K562 (cell line): Measurements from ENCODE around the gene SRPK3. TPM values are rescaled to one million over a fixed set of nuclear protein-coding genes. Genes with fewer than 3 reads are reported as not detected.

Source experiments
- ATAC-seq: fragments of 200-7000 bp; cut with Tn5 transposase; 3 replicates; pipeline ENCODE4 v1.9.1; 2020; ENCODE audit warnings: moderate library complexity
- BruUV-seq: library from RNA; stranded (reverse); fragments of 400-500 nt; replicated peaks from 2 replicates; lab custom pipeline; 2021; lab: Mats Ljungman, UMichigan
- CTCF ChIA-PET: fragments of 300-600 bp; formaldehyde crosslinking; extraction: SDS; loops from one replicate; lab custom pipeline; 2021; ENCODE audit warnings: low intra/inter-chr PET ratio; lab: Yijun Ruan, JAX
- POLR2A ChIA-PET: fragments of 300-600, 350-650 bp; sonication (Branson Sonifier 250); formaldehyde crosslinking; extraction: SDS; loops from one replicate; lab custom pipeline; 2021; ENCODE audit warnings: antibody characterized with exemption, inconsistent platforms; lab: Yijun Ruan, JAX
- DNase-seq, 4 experiments: peaks; one replicate each; pipeline versions ENCODE4 v3.0.0 to v3.0.0-alpha.2; 2011 to 2018; ENCODE audit warnings: low spot score in 3 of 4, mixed read lengths in 3 of 4; ENCODE audit errors: extremely low read depth in 1 of 4
- FAIRE-seq: peaks from 2 replicates; lab custom pipeline; 2011; peaks lifted over from hg19 to GRCh38; lab: Jason Lieb, UNC
- H2AFZ ChIP-seq: 2 replicates; pipeline ENCODE4 v1.6.0; 2011; ENCODE audit warnings: low read depth, low read length, control low read depth, inconsistent platforms
- H3K27ac ChIP-seq: fragments of 200-600 bp; 3 replicates; pipeline ENCODE4 v1.8.0; 2011; ENCODE audit warnings: low read depth, mild to moderate bottlenecking, control low read depth, inconsistent platforms, low read length, moderate library complexity, mixed read lengths; ENCODE audit errors: extremely low read depth
- H3K27me3 ChIP-seq, 2 experiments: fragments of 300-600 bp in 1 of 2; 2 replicates in 1 of 2; 3 replicates in 1 of 2; pipeline versions ENCODE4 v1.6.0 to v1.8.0; 2011; ENCODE audit warnings: inconsistent platforms in 2 of 2, low read length in 2 of 2, mild to moderate bottlenecking in 1 of 2, mixed read lengths in 1 of 2, moderate library complexity in 1 of 2; ENCODE audit not compliant: control insufficient read depth in 2 of 2, insufficient read depth in 2 of 2
- H3K36me3 ChIP-seq: fragments of 300-600 bp; 3 replicates; pipeline ENCODE4 v1.8.0; 2011; ENCODE audit warnings: mild to moderate bottlenecking, low read length, inconsistent platforms; ENCODE audit not compliant: control insufficient read depth, insufficient read depth
- H3K4me1 ChIP-seq, 2 experiments: fragments of 200-600 bp in 1 of 2; replicated peaks in 1 of 2; 2 replicates in 1 of 2; 3 replicates in 1 of 2; pipeline versions ENCODE4 v1.5.1 to v1.8.0; 2011; ENCODE audit warnings: inconsistent platforms in 2 of 2, low read length in 2 of 2, mild to moderate bottlenecking in 1 of 2, mixed read lengths in 1 of 2, moderate library complexity in 1 of 2; ENCODE audit not compliant: control insufficient read depth in 2 of 2, insufficient read depth in 2 of 2
- H3K4me2 ChIP-seq: 2 replicates; pipeline ENCODE4 v1.6.1; 2011; ENCODE audit warnings: low read length, control low read depth, inconsistent platforms, mixed read lengths; ENCODE audit not compliant: insufficient read depth
- H3K4me3 ChIP-seq: fragments of 200-600 bp; sonication (generic), shearing (Covaris generic); 2 replicates; pipeline ENCODE4 v1.5.1; 2016; ENCODE audit warnings: control low read depth, inconsistent platforms
- H3K79me2 ChIP-seq: fragments of 200-600 bp; 3 replicates; pipeline ENCODE4 v1.8.0; 2011; ENCODE audit warnings: low read length, inconsistent platforms; ENCODE audit not compliant: control insufficient read depth, insufficient read depth
- H3K9ac ChIP-seq, 2 experiments: 2 replicates each; pipeline versions ENCODE4 v1.6.0 to v1.6.1; 2011; ENCODE audit warnings: low read depth in 2 of 2, low read length in 2 of 2, control low read depth in 1 of 2, inconsistent platforms in 1 of 2, mild to moderate bottlenecking in 1 of 2, mixed read lengths in 1 of 2; ENCODE audit not compliant: insufficient read depth in 1 of 2
- H3K9me1 ChIP-seq: one replicate; pipeline ENCODE4 v1.6.0; 2011; ENCODE audit warnings: inconsistent platforms, mild to moderate bottlenecking, low read length, moderate library complexity; ENCODE audit not compliant: control insufficient read depth, insufficient read depth
- H3K9me3 ChIP-seq: replicated peaks from 2 replicates; pipeline ENCODE4 v1.5.1; 2011; ENCODE audit warnings: low read depth, low read length, inconsistent platforms; ENCODE audit not compliant: control insufficient read depth, insufficient read depth
- H4K20me1 ChIP-seq: replicated peaks from 2 replicates; pipeline ENCODE4 v1.6.1; 2011; ENCODE audit warnings: low read length, inconsistent platforms, mixed read lengths; ENCODE audit not compliant: control insufficient read depth, insufficient read depth
- HMGN3 ChIP-seq: IDR thresholded peaks from 2 replicates; pipeline ENCODE4 v1.6.1; 2011; ENCODE audit warnings: borderline replicate concordance, low read depth, mild to moderate bottlenecking, mixed read lengths, low read length; ENCODE audit not compliant: insufficient read length; ENCODE audit errors: extremely low read depth
- IRF9 ChIP-seq: fragments of 450-650 bp; IDR thresholded peaks from 2 replicates; pipeline ENCODE4 v1.6.1; 2016; ENCODE audit warnings: missing biosample characterization, missing genetic modification characterization
- JUND ChIP-seq, 2 experiments: IDR thresholded peaks; 2 replicates in 1 of 2; 3 replicates in 1 of 2; pipeline ENCODE4 v1.6.1; 2011; ENCODE audit warnings: borderline replicate concordance in 2 of 2, low read depth in 2 of 2, low read length in 2 of 2, improper control_type of control experiment in 1 of 2, missing biosample characterization in 1 of 2, missing genetic modification characterization in 1 of 2, missing genetic modification reagents in 1 of 2
- NFXL1 ChIP-seq: fragments of 450-650 bp; formaldehyde crosslinking; IDR thresholded peaks from 2 replicates; pipeline ENCODE4 v1.4.0; 2021; ENCODE audit warnings: mild to moderate bottlenecking
- TBP ChIP-seq: optimal IDR thresholded peaks from 2 replicates; pipeline ENCODE3; 2011; ENCODE audit warnings: low read depth, low read length, improper control_type of control experiment
- THAP12 ChIP-seq: fragments of 250-450 bp; sonication (Bioruptor Pico); IDR thresholded peaks from 2 replicates; pipeline ENCODE4 v1.9.0; 2021; ENCODE audit warnings: mild to moderate bottlenecking, inconsistent platforms
- ZNF212 ChIP-seq: fragments of 450-650 bp; formaldehyde crosslinking; IDR thresholded peaks from 2 replicates; pipeline ENCODE4 v1.4.0; 2020; ENCODE audit warnings: mild to moderate bottlenecking
- ZNF561 ChIP-seq: fragments of 450-650 bp; formaldehyde crosslinking; conservative IDR thresholded peaks from 2 replicates; pipeline ENCODE4 v1.4.0; 2020; ENCODE audit warnings: mild to moderate bottlenecking, moderate library complexity
- WGBS: fragments of 100-300 bp; shearing (Covaris generic); methylation state at CpG from one replicate; pipeline ENCODE4 v1.1.6; 2016; ENCODE audit warnings: low coverage, mixed read lengths; ENCODE audit not compliant: insufficient coverage; ENCODE audit errors: missing lambda C conversion rate; 5-methylcytosine and 5-hydroxymethylcytosine counted together
- in situ Hi-C: fragments of 300-500 bp; cut with MboI; formaldehyde crosslinking; loops from 4 replicates; pipeline ENCODE4 v1.15.0; 2018; ENCODE audit warnings: inconsistent platforms, mixed read lengths
- intact Hi-C: fragments of 100-400 bp; cut with micrococcal nuclease; formaldehyde crosslinking; loops from 2 replicates; pipeline ENCODE4 v1.14.2; 2022
- polyA plus RNA-seq, 8 experiments: library from polyadenylated mRNA; depleted of rRNA in 4 of 8; stranded (reverse) in 5 of 8; unstranded in 3 of 8; fragments of >200 nt; fragmentation: Nextera tagmentation in 2 of 8; fragmentation: Illumina TruSeq in 1 of 8; extraction: Ambion mirVana in 2 of 8; extraction: Trizol in 1 of 8; gene quantifications; 2 replicates each; pipeline versions ENCODE4 v1.2.1 to v1.2.3, GENCODE V29; 2011 to 2014; ENCODE audit warnings: inconsistent platforms in 1 of 8, missing spikeins in 1 of 8
- total RNA-seq, 7 experiments: library from RNA; depleted of rRNA in 6 of 7; stranded (reverse); fragments of >200 nt in 6 of 7; fragmentation: Illumina TruSeq in 2 of 7; extraction: Trizol in 2 of 7; gene quantifications; 2 replicates each; pipeline versions ENCODE4 v1.2.1 to v1.2.3, GENCODE V29; 2011 to 2021; ENCODE audit warnings: low replicate concordance in 1 of 7
- TF ChIP-seq, protein P1 (sequence below): conservative IDR thresholded peaks from 2 replicates; pipeline ENCODE4 v1.6.1; 2011; ENCODE audit warnings: low read depth, mild to moderate bottlenecking, low read length; ENCODE audit not compliant: control insufficient read depth
- TF ChIP-seq, protein P2 (sequence below): fragments of 250-450 bp; sonication (Bioruptor Pico); IDR thresholded peaks from 2 replicates; pipeline ENCODE4 v1.5.0; 2020; ENCODE audit warnings: mild to moderate bottlenecking, borderline replicate concordance
- TF ChIP-seq, protein P3 (sequence below): sonication (generic); formaldehyde crosslinking; IDR thresholded peaks from 2 replicates; pipeline ENCODE4 v1.9.0; 2022; ENCODE audit warnings: mild to moderate bottlenecking, missing genetic modification reagents

Gene SRPK3
- total and polyA plus RNA-seq, 9 of the 15 experiments (the other 6 are each of a cell fraction or from before 2014, with no cell fraction given): 0.01 to 0.09 (median 0.04) TPM; not detected in 2

DNA sequence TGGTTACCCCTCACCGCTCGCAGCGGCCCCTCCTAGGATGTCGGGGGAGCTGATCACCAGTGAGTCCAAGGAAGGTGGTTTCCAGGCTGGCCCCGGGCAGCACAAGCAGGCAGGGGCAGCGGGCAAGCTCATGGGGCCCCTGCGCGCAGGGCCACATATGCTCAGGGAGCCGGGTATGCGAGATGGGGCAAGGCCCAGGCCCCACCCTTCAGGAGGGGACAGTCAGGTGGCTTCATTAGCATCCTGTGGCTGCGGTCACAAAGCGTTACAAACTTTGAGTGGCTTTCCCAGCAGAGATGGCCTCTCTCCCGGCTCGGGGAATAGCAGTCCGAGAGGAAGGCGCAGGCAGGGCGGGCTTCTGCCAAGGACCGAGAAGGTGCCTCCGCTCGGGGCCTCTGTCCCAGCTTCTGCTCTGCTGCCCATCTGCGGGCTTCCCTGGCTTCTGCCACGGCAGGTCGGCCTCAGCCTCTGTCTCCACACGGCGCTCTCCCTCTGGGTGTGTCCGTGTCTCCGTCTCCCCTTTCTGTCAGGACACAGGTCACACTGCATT, 42.7 kb upstream of the SRPK3 start:
- Histone ChIP-seq H3K4me1 (peaks cover 8 to 58% of the 10 kb centered on the region in 2 experiments; a peak in 4 of 5 replicates), H3K79me2 (no peaks in the 10 kb centered on the region), H3K27ac (no peak overlapping the region), H4K20me1 (no peaks in the 10 kb centered on the region), H3K27me3 (no peaks in the 10 kb centered on the region), H3K9me3 (no peaks in the 10 kb centered on the region), H3K36me3 (no peaks in the 10 kb centered on the region; the same call in 2 of the 3 replicates), H3K4me3 (no peak overlapping the region), H3K9ac (no peak overlapping the region; a peak in 1 of 4 replicates), H3K9me1 (no peaks in the 10 kb centered on the region), H3K4me2 (no peak overlapping the region), H2AFZ (no peak overlapping the region)
- DNase-seq (no peak), FAIRE-seq (no peak), ATAC-seq (no peak)
- intact Hi-C loops (no loop called here), in situ Hi-C loops (no loop called here)
- TF ChIP-seq, protein P1, sequence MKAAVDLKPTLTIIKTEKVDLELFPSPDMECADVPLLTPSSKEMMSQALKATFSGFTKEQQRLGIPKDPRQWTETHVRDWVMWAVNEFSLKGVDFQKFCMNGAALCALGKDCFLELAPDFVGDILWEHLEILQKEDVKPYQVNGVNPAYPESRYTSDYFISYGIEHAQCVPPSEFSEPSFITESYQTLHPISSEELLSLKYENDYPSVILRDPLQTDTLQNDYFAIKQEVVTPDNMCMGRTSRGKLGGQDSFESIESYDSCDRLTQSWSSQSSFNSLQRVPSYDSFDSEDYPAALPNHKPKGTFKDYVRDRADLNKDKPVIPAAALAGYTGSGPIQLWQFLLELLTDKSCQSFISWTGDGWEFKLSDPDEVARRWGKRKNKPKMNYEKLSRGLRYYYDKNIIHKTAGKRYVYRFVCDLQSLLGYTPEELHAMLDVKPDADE: no peak
- no peak for TF ChIP-seq HMGN3
- TF ChIP-seq, protein P2, sequence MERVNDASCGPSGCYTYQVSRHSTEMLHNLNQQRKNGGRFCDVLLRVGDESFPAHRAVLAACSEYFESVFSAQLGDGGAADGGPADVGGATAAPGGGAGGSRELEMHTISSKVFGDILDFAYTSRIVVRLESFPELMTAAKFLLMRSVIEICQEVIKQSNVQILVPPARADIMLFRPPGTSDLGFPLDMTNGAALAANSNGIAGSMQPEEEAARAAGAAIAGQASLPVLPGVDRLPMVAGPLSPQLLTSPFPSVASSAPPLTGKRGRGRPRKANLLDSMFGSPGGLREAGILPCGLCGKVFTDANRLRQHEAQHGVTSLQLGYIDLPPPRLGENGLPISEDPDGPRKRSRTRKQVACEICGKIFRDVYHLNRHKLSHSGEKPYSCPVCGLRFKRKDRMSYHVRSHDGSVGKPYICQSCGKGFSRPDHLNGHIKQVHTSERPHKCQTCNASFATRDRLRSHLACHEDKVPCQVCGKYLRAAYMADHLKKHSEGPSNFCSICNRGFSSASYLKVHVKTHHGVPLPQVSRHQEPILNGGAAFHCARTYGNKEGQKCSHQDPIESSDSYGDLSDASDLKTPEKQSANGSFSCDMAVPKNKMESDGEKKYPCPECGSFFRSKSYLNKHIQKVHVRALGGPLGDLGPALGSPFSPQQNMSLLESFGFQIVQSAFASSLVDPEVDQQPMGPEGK: no peak
- TF ChIP-seq IRF9 (tag): no peak
- no peak for TF ChIP-seq TBP
- TF ChIP-seq ZNF561 (CRISPR knock-in tag): no peak
- no peak for TF ChIP-seq ZNF212 (CRISPR knock-in tag)
- TF ChIP-seq, protein P3, sequence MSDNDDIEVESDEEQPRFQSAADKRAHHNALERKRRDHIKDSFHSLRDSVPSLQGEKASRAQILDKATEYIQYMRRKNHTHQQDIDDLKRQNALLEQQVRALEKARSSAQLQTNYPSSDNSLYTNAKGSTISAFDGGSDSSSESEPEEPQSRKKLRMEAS: no peak
- no peak for TF ChIP-seq JUND (IDR thresholded peaks at IDR 0.05; ENCODE audit: borderline replicate concordance, low read depth, low read length)
- no peak for TF ChIP-seq JUND (tag; IDR thresholded peaks at IDR 0.05; ENCODE audit: borderline replicate concordance, low read depth, low read length)
- TF ChIP-seq NFXL1 (CRISPR knock-in tag): no peak
- TF ChIP-seq THAP12 (CRISPR knock-in tag): no peak
- BruUV-seq: no TSS peak
- 79% methylated on average over 9 of the region's 27 CpGs for WGBS
- POLR2A ChIA-PET: interaction anchor here (0.6 to 1.6 kb wide), 2 partner anchors 11 to 359 kb away, joined by 4 to 5 read pairs; partner anchors contain the start of gene MECP2
- CTCF ChIA-PET: no interaction called here
